ENCODE data around the gene GNB1L. TPM values are rescaled to one million over a fixed set of nuclear protein-coding genes. Genes with fewer than 3 reads are reported as not detected.
"Not testable (repeated sequence)": the region's sequence is repeated elsewhere in the genome, so short reads cannot be mapped to it uniquely, and the experiment has no call there.

The GNB1L gene
- polyA plus RNA-seq, 4 donors, result 3.2 to 7.9 (median 3.8) TPM

- DNase-seq (ENCODE audit: low read depth in 4 of 4, low spot score in 3 of 4), result no peak
Measured at GRCh38 chr22:19846620-19847344, 7.9 kb downstream of the GNB1L start.

- no peak for DNase-seq (ENCODE audit: low read depth in 4 of 4, low spot score in 3 of 4)
Measured at GRCh38 chr22:19845054-19845722, 9.5 kb downstream of the GNB1L start.

- no peak for DNase-seq (ENCODE audit: low read depth in 4 of 4, low spot score in 3 of 4)
Measured at GRCh38 chr22:19844377-19845053, 10.2 kb downstream of the GNB1L start.

- no peak for DNase-seq (ENCODE audit: low read depth in 4 of 4, low spot score in 3 of 4)
Measured at GRCh38 chr22:19843857-19844376, 10.8 kb downstream of the GNB1L start.

GRCh38 chr22:19843107-19843856 is 11.4 kb downstream of the GNB1L start:
- no peak for DNase-seq (ENCODE audit: low read depth in 4 of 4, low spot score in 3 of 4)

GRCh38 chr22:19842393-19843106 is 12.1 kb downstream of the GNB1L start:
- no peak for DNase-seq (ENCODE audit: low read depth in 4 of 4, low spot score in 3 of 4)

GRCh38 chr22:19841641-19842392 is 12.9 kb downstream of the GNB1L start:
- no peak for DNase-seq (ENCODE audit: low read depth in 4 of 4, low spot score in 3 of 4)

- no peak for DNase-seq (ENCODE audit: low read depth in 4 of 4, low spot score in 3 of 4)
Measured at GRCh38 chr22:19840955-19841640, 13.6 kb downstream of the GNB1L start.

GRCh38 chr22:19840059-19840458 is 14.6 kb downstream of the GNB1L start:
- no peak for DNase-seq (ENCODE audit: low read depth in 4 of 4, low spot score in 3 of 4)

- DNase-seq (ENCODE audit: low read depth in 4 of 4, low spot score in 3 of 4), result no peak
Measured at GRCh38 chr22:19837915-19838314, 16.8 kb downstream of the GNB1L start.

- no peak for DNase-seq (ENCODE audit: low read depth in 4 of 4, low spot score in 3 of 4)
Measured at GRCh38 chr22:19836512-19836911, 18.2 kb downstream of the GNB1L start.

- no peak for DNase-seq (ENCODE audit: low read depth in 4 of 4, low spot score in 3 of 4)
Measured at GRCh38 chr22:19834599-19834998, 20.1 kb downstream of the GNB1L start.

- DNase-seq (ENCODE audit: low read depth in 4 of 4, low spot score in 3 of 4), result not testable (repeated sequence)
Measured at GRCh38 chr22:19833327-19833726, 21.3 kb downstream of the GNB1L start.

GRCh38 chr22:19832476-19833108 is 22.1 kb downstream of the GNB1L start:
- DNase-seq (ENCODE audit: low read depth in 4 of 4, low spot score in 3 of 4), result no peak

- not testable (repeated sequence) for DNase-seq (ENCODE audit: low read depth in 4 of 4, low spot score in 3 of 4)
Measured at GRCh38 chr22:19831979-19832378, 22.7 kb downstream of the GNB1L start.

- DNase-seq (ENCODE audit: low read depth in 4 of 4, low spot score in 3 of 4), result no peak
Measured at GRCh38 chr22:19831016-19831415, 23.7 kb downstream of the GNB1L start.

GRCh38 chr22:19828035-19828401 is 26.7 kb downstream of the GNB1L start:
- DNase-seq (ENCODE audit: low read depth in 4 of 4, low spot score in 3 of 4), result no peak

GRCh38 chr22:19827341-19828034 is 27.2 kb downstream of the GNB1L start:
- no peak for DNase-seq (ENCODE audit: low read depth in 4 of 4, low spot score in 3 of 4)
